GM19468 (cell line): Measurements from ENCODE around the gene AHNAK2.
"Not testable (repeated sequence)": the region's sequence is repeated elsewhere in the genome, so short reads cannot be mapped to it uniquely, and the experiment has no call there.

ENCODE experiments used
- ATAC-seq: cut with Tn5 transposase; IDR thresholded peaks from one replicate; pipeline ENCODE4 v1.9.1; 2021; ENCODE audit warnings: mild to moderate bottlenecking, moderate library complexity, moderate number of reproducible peaks; ENCODE audit not compliant: unreplicated experiment; ENCODE audit errors: extremely low read depth

AHNAK2 gene

GRCh38 chr14:104908303-104908702 is 69.9 kb downstream of the AHNAK2 start:
- no peak for ATAC-seq

- ATAC-seq: not testable (repeated sequence)
These were observed 72.6 kb downstream of the AHNAK2 start for GRCh38 chr14:104905579-104905933.

- ATAC-seq: not testable (repeated sequence)
These were observed 73.3 kb downstream of the AHNAK2 start for GRCh38 chr14:104904650-104905578.

- ATAC-seq: no peak
These were observed 74.2 kb downstream of the AHNAK2 start for GRCh38 chr14:104903990-104904389.

- no peak for ATAC-seq
These were observed 77.3 kb downstream of the AHNAK2 start for GRCh38 chr14:104900639-104901512.

- no peak for ATAC-seq
These were observed 78.4 kb downstream of the AHNAK2 start for GRCh38 chr14:104899781-104900180.

GRCh38 chr14:104898870-104899510 is 79.2 kb downstream of the AHNAK2 start:
- no peak for ATAC-seq

GRCh38 chr14:104898195-104898558 is 80.0 kb downstream of the AHNAK2 start:
- ATAC-seq: no peak

GRCh38 chr14:104897330-104898194 is 80.6 kb downstream of the AHNAK2 start:
- ATAC-seq: no peak

GRCh38 chr14:104895786-104896661 is 82.2 kb downstream of the AHNAK2 start:
- ATAC-seq: no peak

- ATAC-seq: no peak
These were observed 82.9 kb downstream of the AHNAK2 start for GRCh38 chr14:104895207-104895785.

GRCh38 chr14:104894331-104895206 is 83.6 kb downstream of the AHNAK2 start:
- ATAC-seq: no peak

- ATAC-seq: no peak
These were observed 84.6 kb downstream of the AHNAK2 start for GRCh38 chr14:104893435-104894207.

- no peak for ATAC-seq
These were observed 85.4 kb downstream of the AHNAK2 start for GRCh38 chr14:104892531-104893434.

GRCh38 chr14:104891664-104892530 is 86.3 kb downstream of the AHNAK2 start:
- no peak for ATAC-seq
